Activated B cell treated with CpG ODN at 0.5 μM for 24 hours (primary cell): Measurements from ENCODE around the gene ST3GAL5. TPM values are rescaled to one million over a fixed set of nuclear protein-coding genes. Genes with fewer than 3 reads are reported as not detected.

ENCODE experiments used
- ATAC-seq: fragments of 200-7000 bp; cut with Tn5 transposase; one replicate; pipeline ENCODE4 v1.10.0; 2021; ENCODE audit warnings: low read depth, mild to moderate bottlenecking, moderate library complexity
- CTCF ChIA-PET: fragments of 350-600 bp; sonication (Branson Sonifier 250); formaldehyde crosslinking; loops from one replicate; lab custom pipeline; 2021; ENCODE audit warnings: antibody characterized with exemption; lab: Charles Lee
- POLR2A ChIA-PET: fragments of 350-600 bp; sonication (Branson Sonifier 250); formaldehyde crosslinking; loops from one replicate; lab custom pipeline; 2021; ENCODE audit warnings: antibody characterized with exemption; lab: Charles Lee
- DNase-seq: peaks from one replicate; pipeline ENCODE4 v3.0.0; 2022
- H3K27ac Mint-ChIP-seq: one replicate; pipeline ENCODE4 v1.8.0; 2020; ENCODE audit warnings: mixed read lengths
- H3K27me3 Mint-ChIP-seq: one replicate; pipeline ENCODE4 v1.8.0; 2021; ENCODE audit warnings: mixed read lengths
- H3K36me3 Mint-ChIP-seq: one replicate; pipeline ENCODE4 v1.8.0; 2021; ENCODE audit warnings: low read depth, mixed read lengths
- H3K4me1 Mint-ChIP-seq: one replicate; pipeline ENCODE4 v1.8.0; 2021; ENCODE audit warnings: mixed read lengths
- H3K4me3 Mint-ChIP-seq: one replicate; pipeline ENCODE4 v1.8.0; 2020; ENCODE audit warnings: mild to moderate bottlenecking, mixed read lengths
- H3K9me3 Mint-ChIP-seq: one replicate; pipeline ENCODE4 v1.8.0; 2020; ENCODE audit warnings: mixed read lengths
- CTCF ChIP-seq: fragments of 200-600 bp; IDR thresholded peaks from one replicate; pipeline ENCODE4 v1.8.0; 2022; ENCODE audit warnings: antibody characterized with exemption, mild to moderate bottlenecking
- intact Hi-C: fragments of 100-400 bp; cut with micrococcal nuclease; formaldehyde crosslinking; loops from one replicate; pipeline ENCODE4 v1.15.1; 2024
- total RNA-seq: library from RNA; stranded (reverse); gene quantifications from 2 replicates; pipeline ENCODE4 v1.2.3, GENCODE V29; 2022

Gene ST3GAL5
- total RNA-seq, 1 donor from 2014 or later, result 70.7 TPM

GRCh38 chr2:85929096-85930050, 40.6 kb upstream of the ST3GAL5 start:
- H3K4me3 Mint-ChIP-seq, result no peak overlapping the region
- no peak overlapping the region for H3K27ac Mint-ChIP-seq
- no peaks in the 10 kb centered on the region for H3K9me3 Mint-ChIP-seq
- no peak for DNase-seq
- no peaks in the 10 kb centered on the region for H3K36me3 Mint-ChIP-seq
- H3K4me1 Mint-ChIP-seq, result peaks cover 11% of the 10 kb centered on the region
- TF ChIP-seq CTCF, result no peak
- H3K27me3 Mint-ChIP-seq, result no peaks in the 10 kb centered on the region
- ATAC-seq, result no peak
- POLR2A ChIA-PET, result interaction anchor here (0.7 to 0.9 kb wide), 2 partner anchors 9 to 102 kb away, joined by 3 read pairs; no protein-coding TSS in a partner anchor
- intact Hi-C loops, result loop anchor here (5.0 kb wide), 1 partner anchor 88 kb away; no protein-coding TSS in a partner anchor
- CTCF ChIA-PET, result interaction anchor here (1.2 to 1.4 kb wide), 2 partner anchors 101 to 107 kb away, joined by 3 read pairs; no protein-coding TSS in a partner anchor

GRCh38 chr2:85926931-85927661, 38.3 kb upstream of the ST3GAL5 start:
- ChIA-PET POLR2A (interaction anchor here (0.6 kb wide), 1 partner anchor 293 kb away, joined by 7 read pairs; no protein-coding TSS in a partner anchor), CTCF (no interaction called here)
- H3K4me1 Mint-ChIP-seq, result peaks cover 8% of the 10 kb centered on the region
- H3K9me3 Mint-ChIP-seq, result no peaks in the 10 kb centered on the region
- DNase-seq, result no peak
- no peaks in the 10 kb centered on the region for H3K27me3 Mint-ChIP-seq
- no peak overlapping the region for H3K4me3 Mint-ChIP-seq
- no peak overlapping the region for H3K27ac Mint-ChIP-seq
- ATAC-seq, result no peak
- no peak for TF ChIP-seq CTCF
- intact Hi-C loops, result loop anchor here (5.0 kb wide), 1 partner anchor 90 kb away; no protein-coding TSS in a partner anchor
- no peaks in the 10 kb centered on the region for H3K36me3 Mint-ChIP-seq

GRCh38 chr2:85926526-85926925, 37.7 kb upstream of the ST3GAL5 start:
- ChIA-PET CTCF (no interaction called here), POLR2A (no interaction called here)
- Mint-ChIP-seq H3K4me1 (peaks cover 8% of the 10 kb centered on the region), H3K27me3 (no peaks in the 10 kb centered on the region), H3K27ac (no peak overlapping the region), H3K4me3 (no peak overlapping the region), H3K36me3 (no peaks in the 10 kb centered on the region), H3K9me3 (no peaks in the 10 kb centered on the region)
- TF ChIP-seq CTCF, result no peak
- intact Hi-C loops, result loop anchor here (5.0 kb wide), 1 partner anchor 91 kb away; no protein-coding TSS in a partner anchor
- DNase-seq, result no peak
- no peak for ATAC-seq

- H3K27ac Mint-ChIP-seq, result no peak overlapping the region
- H3K9me3 Mint-ChIP-seq, result no peaks in the 10 kb centered on the region
- TF ChIP-seq CTCF, result no peak
- ChIA-PET POLR2A (no interaction called here), CTCF (no interaction called here)
- ATAC-seq, result no peak
- intact Hi-C loops, result loop anchor here (5.0 kb wide), 1 partner anchor 92 kb away; no protein-coding TSS in a partner anchor
- H3K27me3 Mint-ChIP-seq, result no peaks in the 10 kb centered on the region
- H3K36me3 Mint-ChIP-seq, result no peaks in the 10 kb centered on the region
- peaks cover 8% of the 10 kb centered on the region for H3K4me1 Mint-ChIP-seq
- no peak for DNase-seq
- H3K4me3 Mint-ChIP-seq, result no peak overlapping the region
Observed at GRCh38 chr2:85925216-85925671, 36.5 kb upstream of the ST3GAL5 start.
